ENCODE measurements around the gene OR13C5. TPM values are rescaled to one million over a fixed set of nuclear protein-coding genes. Genes with fewer than 3 reads are reported as not detected.

The OR13C5 gene
- total and polyA plus RNA-seq, 2 experiments from 2014 or later: not detected

GRCh38 chr9:104556830-104557634 lies 42.2 kb downstream of the OR13C5 start (continued):
- no peak for TF ChIP-seq ZNF462 (CRISPR knock-in tag; IDR thresholded peaks at IDR 0.05)
- TF ChIP-seq CREB1 (CRISPR knock-in tag; IDR thresholded peaks at IDR 0.05; ENCODE audit: low read depth): no peak
- TF ChIP-seq JUNB (IDR thresholded peaks at IDR 0.05; ENCODE audit: unreplicated experiment): no peak
- no peak for TF ChIP-seq ZNF331 (CRISPR knock-in tag; IDR thresholded peaks at IDR 0.05; ENCODE audit: low read depth)
- TF ChIP-seq EZH2phosphoT487 (IDR thresholded peaks at IDR 0.05; ENCODE audit: unreplicated experiment): no peak
- TF ChIP-seq CTCF (conservative IDR thresholded peaks at IDR 0.05; ENCODE audit: low read depth in 2 of 2): no peak

GRCh38 chr9:104555521-104555920 lies 43.7 kb downstream of the OR13C5 start:
- Histone ChIP-seq H4K20me1 (replicated peaks; ENCODE audit: insufficient read depth) (no peaks in the 10 kb centered on the region), H3K9me2 (ENCODE audit: insufficient read depth) (no peaks in the 10 kb centered on the region; the same call in 1 of the 2 replicates), H3K27me3 (ENCODE audit: insufficient read depth) (no peaks in the 10 kb centered on the region), H3K79me2 (replicated peaks; ENCODE audit: insufficient read depth) (no peaks in the 10 kb centered on the region), H2AFZ (no peak overlapping the region), H3K27ac (ENCODE audit: low read depth) (no peak overlapping the region), H3K4me3 (no peak overlapping the region), H3F3A (replicated peaks; ENCODE audit: low read depth) (no peaks in the 10 kb centered on the region), H3K4me2 (no peak overlapping the region), H3K4me1 (ENCODE audit: insufficient read depth) (peaks cover 4% of the 10 kb centered on the region; the same call in 1 of the 2 replicates), H3K36me3 (ENCODE audit: insufficient read depth) (no peaks in the 10 kb centered on the region)
- ATAC-seq (no peak), DNase-seq (ENCODE audit: low spot score) (no peak)
- no peaks in the 10 kb centered on the region for H3K27me3 Mint-ChIP-seq (ENCODE audit: insufficient read depth, low read depth, poor library complexity)
- 0 out of 3 replicates have a peak, but pooled peaks cover 3% of the 10 kb centered on the region for H3K4me1 Mint-ChIP-seq
- H3K9me3 Mint-ChIP-seq: peaks cover 16% of the 10 kb centered on the region; the same call in 1 of the 3 replicates
- H3K4me3 Mint-ChIP-seq: no peak overlapping the region
- H3K36me3 Mint-ChIP-seq (ENCODE audit: low read depth): no peaks in the 10 kb centered on the region
- no peak overlapping the region for H3K27ac Mint-ChIP-seq
- TF ChIP-seq EZH2phosphoT487 (IDR thresholded peaks at IDR 0.05; ENCODE audit: unreplicated experiment) (no peak), ZNF114 (CRISPR knock-in tag; IDR thresholded peaks at IDR 0.05) (no peak), EZH2 (IDR thresholded peaks at IDR 0.05; ENCODE audit: low read depth, unreplicated experiment) (no peak), REST (IDR thresholded peaks at IDR 0.05; ENCODE audit: unreplicated experiment) (no peak), ZNF331 (CRISPR knock-in tag; IDR thresholded peaks at IDR 0.05; ENCODE audit: low read depth) (no peak), NANOG (IDR thresholded peaks at IDR 0.05; ENCODE audit: borderline replicate concordance) (no peak), ETS1 (IDR thresholded peaks at IDR 0.05) (no peak)

Measured in GM23338 (cell line).